Left hindlimb (tissue), 1 donor: Measurements from ENCODE around the gene AP1S2.
"Not testable (repeated sequence)": the region's sequence is repeated elsewhere in the genome, so short reads cannot be mapped to it uniquely, and the experiment has no call there.

ENCODE experiments used
- DNase-seq: peaks from one replicate; pipeline ENCODE4 v3.0.0-alpha.2; 2018

The AP1S2 gene

DNA sequence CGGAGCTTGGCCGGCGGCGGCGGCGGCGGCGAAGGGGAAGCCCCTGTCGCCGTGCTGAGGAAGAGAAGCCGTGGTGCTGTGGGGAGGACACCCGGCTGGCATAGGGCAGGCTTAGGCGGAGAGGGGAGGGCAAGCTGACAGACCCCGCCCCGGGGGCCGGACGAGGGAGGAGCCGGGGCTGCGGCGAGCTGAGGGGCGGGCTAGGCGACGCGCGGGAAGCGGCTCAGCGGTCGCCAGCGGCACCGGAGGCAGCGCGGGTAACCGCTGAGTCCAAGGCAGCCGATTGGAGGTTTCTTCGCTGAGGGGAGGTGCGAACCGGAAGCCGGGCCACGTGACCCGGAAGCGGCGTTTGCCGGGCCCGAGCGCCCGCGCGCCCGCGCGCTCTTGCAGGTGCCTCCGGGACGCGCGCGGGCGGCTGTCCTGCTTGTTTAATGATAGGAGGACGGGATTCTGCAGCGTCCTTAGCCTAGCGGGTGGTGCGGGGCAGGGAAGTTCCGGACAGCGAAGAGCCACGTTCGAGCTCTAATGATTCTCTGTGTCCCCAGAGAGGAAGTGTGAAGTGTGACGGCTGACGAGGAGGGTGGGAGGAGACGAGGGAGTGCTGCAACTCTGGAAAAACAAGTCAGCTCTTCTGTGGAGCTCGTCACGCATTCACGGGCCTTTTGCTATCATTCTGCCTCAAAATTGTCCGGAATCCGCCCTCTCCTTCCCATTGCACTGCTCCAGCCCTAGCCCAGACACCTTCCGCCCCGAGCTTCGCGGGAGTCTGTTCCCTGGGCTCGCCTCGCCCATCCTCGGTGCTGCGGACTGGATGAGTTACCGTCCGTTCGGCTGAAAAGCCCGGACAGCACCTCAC, at the start of gene AP1S2:
TSS of gene AP1S2 (minus strand) at position 102 of the 856 bp plus-strand sequence. CDS start 2,289 bp downstream, outside the sequence.
- peak; percentile 94 for DNase-seq

DNA sequence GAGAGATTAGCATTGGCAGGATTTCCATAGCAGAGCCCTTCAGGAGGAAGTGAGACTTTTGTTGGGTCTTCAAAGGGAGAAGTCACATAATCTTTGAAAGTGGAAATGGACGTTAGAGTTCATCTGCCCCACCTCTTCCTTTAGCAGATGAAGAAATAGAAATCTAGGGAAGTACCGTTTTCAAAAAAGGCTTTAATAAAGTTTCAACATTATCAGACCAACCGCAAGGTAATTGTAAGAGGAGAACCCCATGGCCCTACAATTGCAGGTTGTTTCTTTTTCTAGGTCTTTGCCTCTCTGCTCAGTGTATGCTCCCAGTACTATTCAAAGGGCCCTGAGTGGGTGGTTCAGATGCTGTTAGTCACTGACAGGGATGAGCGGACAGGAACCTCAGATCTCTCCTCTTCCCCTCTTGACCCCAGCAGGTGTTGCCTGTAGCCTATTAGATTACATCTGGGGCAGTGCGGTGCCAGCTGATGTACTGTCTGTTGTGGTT, 48.6 kb upstream of the AP1S2 start:
- DNase-seq: no peak

- DNase-seq: no peak
These were observed 40.7 kb upstream of the AP1S2 start for GRCh38 chrX:15895334-15895733.

DNA sequence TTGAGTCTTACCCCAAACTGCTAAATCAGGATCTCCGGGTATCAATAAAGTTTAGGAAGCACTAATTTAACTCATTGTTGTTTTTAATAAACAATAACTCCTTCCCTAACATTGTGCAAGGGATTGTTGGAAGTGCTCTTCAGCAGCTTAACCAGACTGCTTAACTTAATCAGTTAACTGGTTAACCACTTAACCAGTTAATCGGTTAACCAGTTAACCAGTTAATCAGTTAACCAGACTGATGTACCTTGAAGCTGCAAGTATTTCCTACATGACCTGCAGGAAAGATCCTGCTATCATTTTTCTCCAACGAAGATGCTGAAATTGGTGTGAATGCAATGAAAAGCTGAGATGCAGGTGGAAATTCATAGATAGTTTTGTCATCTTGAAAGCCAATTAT, 40.1 kb upstream of the AP1S2 start:
- no peak for DNase-seq

DNA sequence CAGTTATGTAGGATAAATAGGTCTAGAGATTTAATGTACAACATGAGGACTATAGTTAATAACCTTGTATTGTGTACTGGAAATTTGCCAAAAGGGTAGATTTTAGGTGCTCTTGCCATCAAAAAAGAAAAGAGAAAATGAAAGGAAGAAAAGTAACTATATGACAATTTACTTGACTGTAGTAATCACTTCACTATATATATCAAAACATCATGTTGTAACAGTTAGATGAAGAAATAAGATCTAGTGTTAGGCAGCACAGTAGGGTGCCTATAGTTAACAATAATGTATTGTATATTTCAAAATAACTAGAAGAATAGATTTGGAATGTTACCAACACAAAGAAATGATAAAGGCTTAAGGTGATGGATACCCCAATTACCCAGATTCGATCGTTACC, 35.9 kb upstream of the AP1S2 start:
- DNase-seq: no peak

- DNase-seq: no peak
These were observed 33.4 kb upstream of the AP1S2 start for GRCh38 chrX:15888062-15888461.

GRCh38 chrX:15883540-15883863, 28.9 kb upstream of the AP1S2 start:
- DNase-seq: no peak

- no peak for DNase-seq
These were observed 28.3 kb upstream of the AP1S2 start for GRCh38 chrX:15882704-15883539.

GRCh38 chrX:15881381-15881897, 26.8 kb upstream of the AP1S2 start:
- DNase-seq: no peak

- DNase-seq: not testable (repeated sequence)
These were observed 23.3 kb upstream of the AP1S2 start for GRCh38 chrX:15877914-15878313.

DNA sequence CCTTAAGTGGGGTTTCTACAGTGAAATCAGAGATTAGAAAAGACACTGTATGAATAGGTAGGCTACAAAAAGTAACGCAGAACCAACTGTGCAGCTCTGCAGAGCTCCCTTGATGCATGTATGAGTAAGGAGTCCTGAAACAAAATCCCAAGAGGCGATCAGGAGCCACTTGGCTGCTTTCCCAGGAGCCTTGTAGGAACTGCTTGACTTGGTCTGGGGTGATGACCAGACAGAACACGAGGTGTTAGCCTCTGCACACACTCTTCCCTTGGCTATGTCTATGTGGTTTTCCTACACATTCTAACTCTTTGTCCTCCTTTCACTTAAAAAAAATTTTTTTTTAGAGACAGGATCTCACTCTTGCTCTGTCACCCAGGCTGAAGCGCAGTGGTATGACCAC, 22.8 kb upstream of the AP1S2 start:
- DNase-seq: no peak

GRCh38 chrX:15874672-15875071, 20.1 kb upstream of the AP1S2 start:
- DNase-seq: no peak

GRCh38 chrX:15873566-15873965, 19.0 kb upstream of the AP1S2 start:
- DNase-seq: no peak

GRCh38 chrX:15870310-15870709, 15.7 kb upstream of the AP1S2 start:
- no peak for DNase-seq

DNA sequence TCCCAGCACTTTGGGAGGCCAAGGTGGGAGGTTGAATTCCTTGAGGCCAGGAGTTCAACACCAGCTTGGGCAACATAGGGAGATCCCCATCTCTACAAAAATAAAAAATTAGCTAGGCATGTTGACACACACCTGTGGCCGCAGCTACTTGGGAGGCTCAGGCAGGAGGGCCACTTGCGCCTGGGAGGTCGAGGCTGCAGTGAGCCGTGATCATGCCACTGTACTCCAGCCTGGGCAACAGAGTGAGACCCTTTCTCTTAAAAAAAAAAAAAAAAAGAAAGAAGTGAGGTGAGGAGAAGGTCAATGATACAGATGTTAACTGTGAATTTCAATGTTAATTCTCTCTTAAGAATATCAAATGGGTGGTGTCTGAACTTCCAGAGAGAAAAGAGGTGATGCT, 15.1 kb upstream of the AP1S2 start:
- no peak for DNase-seq

GRCh38 chrX:15866147-15866546, 11.5 kb upstream of the AP1S2 start:
- no peak for DNase-seq

DNA sequence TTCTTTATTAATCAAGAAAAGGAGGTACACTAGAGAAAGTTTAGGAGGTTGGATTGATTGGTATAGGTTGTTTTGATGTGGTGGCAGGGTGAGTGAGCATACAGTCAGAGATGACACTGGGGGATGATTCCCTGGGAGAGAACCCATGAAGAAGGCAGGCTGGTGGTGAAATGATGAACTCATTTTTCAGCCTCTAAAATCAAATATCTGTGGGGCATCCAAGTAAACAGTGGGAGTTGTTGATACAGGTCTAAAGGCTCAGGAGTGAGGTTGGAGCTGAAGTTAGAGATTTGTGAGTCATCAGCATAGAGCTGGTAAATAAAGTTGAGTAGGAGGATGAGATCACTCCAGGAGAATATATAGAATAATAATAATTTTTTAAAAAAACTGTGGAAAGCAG, 10.0 kb upstream of the AP1S2 start:
- no peak for DNase-seq

- DNase-seq: no peak
These were observed 9.4 kb upstream of the AP1S2 start for GRCh38 chrX:15864023-15864422.

DNA sequence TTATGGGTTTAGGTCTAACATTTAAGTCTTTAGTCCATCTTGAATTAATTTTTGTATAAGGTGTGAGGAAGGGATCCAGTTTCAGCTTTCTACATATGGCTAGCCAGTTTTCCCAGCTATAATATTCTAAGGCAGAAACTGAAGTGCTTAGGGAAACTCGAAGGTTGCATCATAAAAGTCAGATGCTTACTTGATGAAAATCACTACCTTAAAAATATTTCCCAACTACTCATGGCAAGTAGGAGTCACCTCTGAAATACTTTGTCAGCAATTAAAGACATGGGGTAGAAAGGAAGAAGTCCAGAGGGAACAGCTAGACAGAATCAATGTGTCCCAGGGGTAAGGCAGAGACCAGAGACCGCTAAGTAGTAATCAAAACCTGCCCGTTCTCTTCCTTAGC, 6.3 kb upstream of the AP1S2 start:
- DNase-seq: no peak

DNA sequence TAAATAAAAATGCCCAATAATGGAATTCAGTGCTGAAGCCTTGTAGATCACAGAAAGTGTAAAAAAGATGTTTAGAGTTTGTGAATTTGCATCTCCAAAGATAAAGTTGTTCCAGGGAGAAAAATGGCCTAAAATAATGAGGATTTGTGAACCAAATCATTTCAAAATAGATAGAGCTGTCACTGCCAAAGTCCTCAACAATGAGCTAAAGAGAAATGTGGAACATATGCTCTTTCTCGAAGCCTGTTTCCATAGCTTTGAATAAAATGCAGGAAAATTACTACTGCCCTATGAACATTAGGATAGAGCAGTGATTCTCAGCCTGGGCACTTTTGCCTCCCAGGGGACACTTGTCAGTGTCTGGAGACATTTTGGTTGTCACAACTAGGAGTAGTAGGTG, 3.4 kb upstream of the AP1S2 start:
- DNase-seq: no peak

DNA sequence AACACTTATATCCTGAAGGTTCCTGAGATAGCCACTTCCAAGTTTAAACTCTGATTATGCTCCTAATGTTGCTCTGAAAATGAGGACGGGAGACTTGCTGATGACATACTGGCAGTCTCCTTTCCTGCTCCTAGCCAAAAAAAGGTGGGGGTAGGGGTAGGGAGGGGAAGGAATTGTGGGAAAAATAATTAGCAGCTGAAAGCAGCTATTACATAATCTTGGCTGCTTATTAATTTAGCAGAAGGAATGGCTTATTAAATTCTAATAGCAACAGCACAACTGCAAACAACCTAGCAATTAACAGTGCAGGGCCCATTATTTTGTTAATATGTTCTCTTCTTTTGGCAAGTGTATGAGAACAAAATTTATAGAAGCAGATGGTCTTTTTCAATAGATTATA, 2.0 kb upstream of the AP1S2 start:
- DNase-seq: no peak

DNA sequence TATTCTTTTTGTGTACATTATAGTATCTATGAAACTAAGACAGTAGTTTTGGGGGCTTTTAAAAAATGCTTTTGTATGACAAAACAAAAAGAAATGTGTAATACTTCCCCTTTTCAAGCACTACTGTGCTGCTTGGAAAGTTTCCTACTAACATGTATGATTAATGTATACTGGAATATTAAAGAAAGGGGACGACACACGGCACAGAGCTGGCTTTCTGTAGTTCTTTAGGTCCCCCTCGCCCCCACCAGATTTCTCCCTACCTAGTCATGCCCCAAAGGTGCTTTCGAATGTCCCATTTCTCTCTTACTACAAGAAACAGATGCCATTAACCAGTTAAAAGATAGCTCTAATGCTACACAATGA, 1.6 kb upstream of the AP1S2 start:
- no peak for DNase-seq

DNA sequence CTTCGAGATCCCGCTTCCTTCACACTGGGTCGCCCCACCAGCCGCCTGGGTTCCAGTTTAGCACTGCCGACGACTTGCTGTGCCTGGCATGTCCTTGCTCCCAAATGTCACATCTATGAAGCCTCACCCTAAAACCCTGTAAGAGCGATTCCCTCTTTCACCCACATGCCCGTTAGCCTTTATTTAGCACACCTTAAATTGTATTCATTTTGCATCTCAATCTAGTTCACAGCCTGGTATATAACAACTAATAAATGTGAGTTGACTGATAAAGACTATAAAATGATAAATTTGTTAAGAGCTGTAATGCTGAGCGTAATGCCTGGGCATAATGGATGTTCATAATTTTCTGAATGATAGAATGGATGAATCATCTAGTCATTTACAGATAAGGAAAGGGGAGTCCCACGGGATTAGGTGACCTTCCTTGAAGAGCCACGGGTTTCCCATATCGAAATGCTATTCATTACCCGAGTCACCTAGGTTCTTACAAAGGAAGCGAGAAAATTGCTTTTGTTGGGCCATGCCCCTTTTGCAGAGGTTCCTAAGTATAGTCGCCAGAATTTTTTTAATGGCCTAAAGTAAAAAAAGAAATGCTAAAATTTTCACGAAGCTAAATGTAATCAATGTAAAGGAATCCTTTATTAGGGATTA, 1.1 kb upstream of the AP1S2 start:
- DNase-seq: no peak
